Motor neuron (in vitro differentiated cells): ENCODE measurements around the gene ZNF680. TPM values are rescaled to one million over a fixed set of nuclear protein-coding genes. Genes with fewer than 3 reads are reported as not detected.
"Not testable (repeated sequence)": the region's sequence is repeated elsewhere in the genome, so short reads cannot be mapped to it uniquely, and the experiment has no call there.

ENCODE experiments used
- ATAC-seq, 8 experiments: fragments of 200-7000 bp; cut with Tn5 transposase; replicated peaks in 6 of 8; 2 replicates each; pipeline ENCODE4 v1.8.0; 2021; ENCODE audit warnings: mild to moderate bottlenecking in 8 of 8, moderate library complexity in 8 of 8
- H3K27ac ChIP-seq, 2 donors: fragments of 250-450 bp; sonication (Bioruptor Pico); 2 replicates each; pipeline ENCODE4 v1.9.0; 2021; ENCODE audit warnings: antibody characterized with exemption in 2 of 2, mild to moderate bottlenecking in 2 of 2, moderate library complexity in 1 of 2
- H3K4me1 ChIP-seq, 2 donors: fragments of 250-450 bp; sonication (Bioruptor Pico); replicated peaks in 1 of 2; 2 replicates each; pipeline ENCODE4 v1.6.1; 2021; ENCODE audit warnings: antibody characterized with exemption in 2 of 2, mild to moderate bottlenecking in 2 of 2, moderate library complexity in 1 of 2
- H3K4me3 ChIP-seq, 5 donors: fragments of 250-450 bp; sonication (Bioruptor Pico); 2 replicates each; pipeline ENCODE4 v1.9.0; 2021; ENCODE audit warnings: antibody characterized with exemption in 5 of 5, mild to moderate bottlenecking in 5 of 5, moderate library complexity in 4 of 5
- WGBS, 10 experiments: fragments of 450-650 bp; shearing (Covaris generic); methylation state at CpG; one replicate each; pipeline ENCODE4 v1.0.0; 2022; 5-methylcytosine and 5-hydroxymethylcytosine counted together
- in situ Hi-C, 9 experiments: fragments of 400-800 bp; cut with MboI; loops; one replicate each; pipeline ENCODE4 v1.15.0; 2021; ENCODE audit warnings: low sequenced_read_pairs in 9 of 9, low pct_unique_long_range_greater_than_20kb in 2 of 9; ENCODE audit not compliant: unreplicated experiment in 9 of 9
- total RNA-seq, 8 experiments: library from RNA; unstranded; fragments of 300-600 nt; gene quantifications; 2 replicates each; pipeline versions ENCODE4 v1.2.3 to v1.2.4, GENCODE V29; 2022

ZNF680 gene
- total RNA-seq, 8 experiments from 2014 or later = 4.1 to 26.2 (median 14.9) TPM

- no peak overlapping the region for H3K27ac ChIP-seq
- in situ Hi-C loops = no loop called here
- no peaks in the 10 kb centered on the region for H3K4me1 ChIP-seq
- no peak overlapping the region for H3K4me3 ChIP-seq
- WGBS, 10 experiments = 21 to 100% (median 75%) methylated on average over 1 to 2 of the region's 2 CpGs; no CpG with 5 or more reads in 4 of the 10 experiments
- ATAC-seq = no peak
Measured at GRCh38 chr7:64581391-64581790, 18.5 kb upstream of the ZNF680 start.

DNA sequence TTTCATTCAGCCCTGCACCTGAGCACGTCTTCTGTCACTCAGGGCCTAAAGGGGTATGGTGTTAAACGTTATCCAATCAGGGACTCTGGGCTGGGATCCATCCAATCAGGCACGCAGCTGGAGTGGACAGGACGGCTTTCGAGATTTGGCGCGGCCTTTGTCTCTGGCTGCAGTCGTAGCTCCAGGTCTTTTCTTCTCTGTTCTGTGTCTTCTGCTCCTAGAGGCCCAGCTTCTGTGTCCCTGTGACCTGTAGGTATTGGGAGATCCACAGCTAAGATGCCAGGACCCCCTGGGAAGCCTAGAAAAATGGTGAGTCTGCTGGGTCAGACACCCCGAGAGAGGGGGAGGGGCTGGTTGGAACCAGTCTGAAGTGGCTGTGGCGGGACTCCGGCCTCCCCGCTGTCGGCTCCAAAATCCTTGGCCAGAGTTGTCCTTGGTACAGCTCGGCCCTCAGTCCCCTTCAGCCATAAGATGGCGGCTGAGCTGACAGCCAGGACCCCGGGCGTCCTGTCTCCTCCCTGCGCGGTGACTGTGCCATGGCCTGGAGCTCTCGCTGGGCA lies 11.7 kb upstream of the ZNF680 start:
- in situ Hi-C loops = no loop called here
- ATAC-seq = peak in 5 of 8 experiments; percentile 65 to 96 (median 70)

GRCh38 chr7:64570284-64570605 lies 7.4 kb upstream of the ZNF680 start:
- WGBS, 10 experiments = 60% methylated on average over 1 of the region's 30 CpGs; no CpG with 5 or more reads in 9 of the 10 experiments
- in situ Hi-C loops, H3K27ac ChIP-seq, H3K4me1 ChIP-seq: not testable (repeated sequence)
- ATAC-seq = peak in 1 of 8 experiments; percentile 15
- peak overlapping the region in 1 of 5 donors; percentile 15 for H3K4me3 ChIP-seq

More for the DNA sequence above, 11.7 kb upstream of the ZNF680 start:
- H3K27ac ChIP-seq = no peak overlapping the region
- peak overlapping the region in 2 of 5 donors; percentile 32 to 35 for H3K4me3 ChIP-seq
- H3K4me1 ChIP-seq = no peaks in the 10 kb centered on the region
- WGBS, 10 experiments = 0 to 40% (median 23%) methylated on average over 1 to 5 of the region's 20 CpGs; no CpG with 5 or more reads in 6 of the 10 experiments

DNA sequence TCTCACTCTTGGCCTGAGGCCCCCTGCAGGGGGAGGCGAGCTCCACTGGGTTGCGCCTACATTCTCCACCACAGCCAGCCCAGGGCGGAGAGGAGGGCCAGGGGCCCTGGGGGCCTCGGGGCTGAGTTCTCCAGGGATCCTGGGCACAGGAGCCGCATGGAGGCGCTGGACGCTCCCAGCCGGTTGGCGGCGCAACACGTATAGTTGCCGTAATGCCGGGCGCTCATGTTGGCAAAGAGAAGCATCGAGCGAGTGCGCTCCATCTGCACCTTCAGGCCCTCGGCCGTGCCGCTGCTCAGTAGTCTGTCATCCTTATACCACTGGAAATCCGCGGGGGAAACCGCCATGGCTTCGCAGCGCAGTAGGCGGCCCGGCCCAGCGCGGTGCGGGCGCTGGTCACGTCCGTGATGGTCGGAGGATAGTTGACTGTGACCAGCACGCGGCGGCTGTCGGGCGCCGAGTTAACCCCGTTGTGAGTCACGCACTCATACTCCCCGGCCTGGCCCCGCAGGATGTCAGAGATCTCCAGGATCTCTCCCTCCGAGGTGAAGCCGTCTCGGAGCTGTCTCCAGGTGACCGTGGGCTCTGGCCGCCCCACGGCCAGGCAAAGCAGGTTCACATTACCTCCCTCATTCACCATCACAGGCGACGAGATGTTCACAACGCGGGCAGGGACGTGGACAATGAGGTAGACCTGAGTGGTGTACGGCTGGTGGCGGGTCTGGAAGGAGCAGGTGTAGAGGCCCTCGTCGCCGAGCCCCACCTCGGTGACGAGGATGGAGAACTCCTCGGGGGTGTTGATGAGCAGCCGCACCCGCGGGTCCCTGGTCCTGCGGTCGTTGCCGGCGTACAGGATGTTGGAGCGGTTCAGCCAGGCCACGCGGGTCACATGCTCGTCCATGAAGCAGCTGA lies 6.8 kb upstream of the ZNF680 start:
- ATAC-seq = peak in 5 of 8 experiments; percentile 15 to 84 (median 65)
- H3K4me1 ChIP-seq, in situ Hi-C loops, H3K27ac ChIP-seq: not testable (repeated sequence)
- WGBS, 10 experiments = 1 to 96% (median 51%) methylated on average over 3 to 20 of the region's 74 CpGs; no CpG with 5 or more reads in 6 of the 10 experiments
- peak overlapping the region in 2 of 5 donors; percentile 5 to 15 for H3K4me3 ChIP-seq

- H3K4me3 ChIP-seq = peak overlapping the region; percentile 58 to 95 (median 65)
- peaks cover 3 to 4% of the 10 kb centered on the region in 2 donors for H3K4me1 ChIP-seq
- H3K27ac ChIP-seq = peak overlapping the region; percentile 70 to 87
- in situ Hi-C loops = no loop called here
- no peak for ATAC-seq
- WGBS, 10 experiments = 0 to 45% (median 13%) methylated on average over 1 to 4 of the region's 4 CpGs; no CpG with 5 or more reads in 1 of the 10 experiments
Measured at GRCh38 chr7:64562256-64562625, 630 bp downstream of the ZNF680 start.

DNA sequence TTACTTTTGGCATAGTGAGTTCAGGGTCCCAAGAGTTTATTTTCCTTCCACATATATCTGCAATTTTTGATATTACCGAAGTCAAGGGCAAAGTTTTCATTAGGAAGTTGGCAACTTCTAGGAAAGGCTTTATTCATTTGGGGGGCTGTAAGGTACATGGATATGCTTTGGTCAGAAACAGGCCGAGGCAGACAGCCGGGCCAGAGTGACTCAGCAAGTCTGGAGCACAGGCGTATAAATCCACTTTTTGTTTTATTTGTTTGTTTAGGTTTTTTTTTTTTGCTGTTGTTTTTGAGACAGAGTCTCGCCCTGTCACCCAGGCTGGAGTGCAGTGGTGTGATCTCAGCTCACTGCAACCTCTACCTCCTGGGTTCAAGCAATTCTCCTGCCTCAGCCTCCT lies 3.7 kb downstream of the ZNF680 start:
- 7 to 100% (median 60%) methylated on average over 1 to 5 of the region's 5 CpGs; no CpG with 5 or more reads in 3 of the 10 experiments for WGBS, 10 experiments
- in situ Hi-C loops = no loop called here
- Histone ChIP-seq H3K4me3 (no peak overlapping the region), H3K27ac (no peak overlapping the region), H3K4me1 (peaks cover 3 to 4% of the 10 kb centered on the region in 2 donors)
- ATAC-seq = peak in 1 of 8 experiments; percentile 4

GRCh38 chr7:64558781-64559180 lies 4.1 kb downstream of the ZNF680 start:
- no peak for ATAC-seq
- H3K4me3 ChIP-seq = no peak overlapping the region
- peaks cover 3 to 4% of the 10 kb centered on the region in 2 donors for H3K4me1 ChIP-seq
- WGBS, 10 experiments = 16 to 100% (median 62%) methylated on average over 1 to 4 of the region's 4 CpGs
- H3K27ac ChIP-seq = no peak overlapping the region
- in situ Hi-C loops = no loop called here

GRCh38 chr7:64558323-64558705 lies 4.6 kb downstream of the ZNF680 start:
- in situ Hi-C loops = no loop called here
- Histone ChIP-seq H3K4me3 (no peak overlapping the region), H3K27ac (no peak overlapping the region), H3K4me1 (peaks cover 3 to 4% of the 10 kb centered on the region in 2 donors)
- 40 to 100% (median 91%) methylated on average over 1 of the region's 1 CpG; no CpG with 5 or more reads in 2 of the 10 experiments for WGBS, 10 experiments
- ATAC-seq = no peak

DNA sequence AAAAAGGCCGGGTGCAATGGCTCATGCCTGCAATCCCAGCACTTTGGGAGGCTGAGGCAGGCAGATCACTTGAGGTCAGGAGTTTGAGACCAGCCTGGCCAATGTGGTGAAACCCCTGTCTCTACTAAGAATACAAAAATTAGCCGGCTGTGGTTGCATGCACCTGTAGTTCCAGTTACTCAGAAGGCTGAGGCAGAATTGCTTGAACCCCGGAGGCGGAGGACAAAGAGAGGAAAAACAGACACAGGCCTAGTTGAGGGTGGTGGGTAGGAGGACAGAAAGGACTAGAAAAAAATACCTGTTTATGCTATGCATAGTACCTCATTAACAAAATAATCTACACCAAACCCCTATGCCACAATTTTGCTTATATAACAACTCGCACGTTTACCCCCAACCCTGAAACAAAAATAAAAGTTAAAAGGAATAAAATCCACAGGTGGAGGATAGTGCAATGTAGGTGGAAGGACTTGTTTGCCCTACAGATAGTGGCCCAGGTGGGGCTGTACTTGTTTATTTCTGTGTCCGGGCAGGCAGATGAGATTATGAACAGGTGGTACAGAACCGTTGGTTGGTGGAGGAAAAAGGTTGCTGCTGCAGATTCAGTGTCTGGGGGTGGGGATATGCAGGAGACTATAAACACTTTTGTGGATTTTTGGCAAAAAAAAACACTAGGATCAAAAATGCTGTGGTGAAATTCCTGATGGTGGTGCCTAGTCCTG lies 5.1 kb downstream of the ZNF680 start:
- ATAC-seq = no peak

DNA sequence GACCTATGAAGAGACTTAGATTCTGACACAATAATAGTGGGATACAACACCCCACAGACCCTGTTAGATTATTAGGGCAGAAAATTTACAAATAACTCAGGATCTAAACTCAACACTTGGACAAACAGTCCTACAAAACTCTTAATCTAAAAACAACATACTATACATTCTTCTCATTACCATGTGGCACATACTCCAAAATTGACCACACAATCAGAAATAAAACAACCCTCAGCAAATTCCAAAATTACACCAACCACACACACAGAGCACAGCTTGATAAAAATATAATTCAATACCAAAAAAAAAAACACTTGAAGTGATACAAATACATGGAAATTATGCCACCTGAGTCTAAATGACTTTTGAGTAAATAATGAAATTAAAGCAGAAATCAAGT lies 7.8 kb downstream of the ZNF680 start:
- H3K4me3 ChIP-seq = no peak overlapping the region
- no peak for ATAC-seq
- in situ Hi-C loops = no loop called here
- no peak overlapping the region for H3K27ac ChIP-seq
- H3K4me1 ChIP-seq = no peaks in the 10 kb centered on the region

More for the DNA sequence above, 5.1 kb downstream of the ZNF680 start:
- in situ Hi-C loops = no loop called here
- peaks cover 3 to 4% of the 10 kb centered on the region in 2 donors for H3K4me1 ChIP-seq
- 40 to 100% (median 86%) methylated on average over 1 to 8 of the region's 8 CpGs; no CpG with 5 or more reads in 1 of the 10 experiments for WGBS, 10 experiments
- no peak overlapping the region for H3K4me3 ChIP-seq
- H3K27ac ChIP-seq = no peak overlapping the region

GRCh38 chr7:64554188-64554587 lies 8.7 kb downstream of the ZNF680 start:
- in situ Hi-C loops, ATAC-seq: not testable (repeated sequence)

DNA sequence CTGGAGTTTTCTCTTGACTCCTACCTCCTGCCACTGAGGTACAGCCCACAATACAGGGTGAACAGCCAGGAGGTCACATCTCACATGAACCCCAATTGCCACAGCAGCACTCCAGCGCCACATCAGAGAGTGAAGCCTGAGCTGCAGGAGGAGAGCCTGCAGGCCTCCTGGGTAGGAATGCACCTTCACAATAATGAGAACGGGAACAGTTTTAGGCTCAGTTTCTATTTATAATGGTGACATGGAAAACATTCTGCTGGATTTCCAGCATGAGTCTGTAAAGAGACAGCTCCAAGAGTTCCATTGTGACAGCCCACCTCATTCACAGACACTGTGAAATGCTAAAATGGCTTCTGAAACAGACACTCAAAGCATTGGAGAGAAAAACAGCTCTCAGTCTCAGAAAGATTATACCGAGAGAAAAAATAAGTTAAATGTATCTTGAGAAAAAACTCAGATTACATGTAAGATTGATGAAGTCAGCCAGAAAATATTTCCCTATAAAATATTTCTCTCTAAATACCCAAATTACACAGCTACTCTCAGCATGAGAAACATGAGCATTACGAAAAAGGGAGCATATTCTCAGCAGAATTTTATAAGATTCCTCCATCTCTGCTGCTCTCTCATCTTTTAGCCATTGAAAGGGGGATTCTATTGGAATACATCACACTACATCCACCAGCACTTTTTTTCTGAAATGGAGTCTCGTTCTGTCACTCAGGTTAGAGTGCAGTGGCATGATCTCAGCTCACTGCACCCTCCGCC lies 11.3 kb downstream of the ZNF680 start:
- in situ Hi-C loops = no loop called here
- Histone ChIP-seq H3K27ac (no peak overlapping the region), H3K4me3 (no peak overlapping the region), H3K4me1 (no peaks in the 10 kb centered on the region)
- 17 to 100% (median 62%) methylated on average over 1 to 5 of the region's 6 CpGs; no CpG with 5 or more reads in 1 of the 10 experiments for WGBS, 10 experiments
- ATAC-seq = no peak

More at GRCh38 chr7:64554188-64554587, 8.7 kb downstream of the ZNF680 start:
- not testable (repeated sequence) for H3K4me1 ChIP-seq, H3K4me3 ChIP-seq, H3K27ac ChIP-seq
- no CpG with 5 or more reads among the region's 28 CpGs for WGBS, 10 experiments
